ENCODE measurements around the gene AURKAIP1.

AURKAIP1 gene

DNA sequence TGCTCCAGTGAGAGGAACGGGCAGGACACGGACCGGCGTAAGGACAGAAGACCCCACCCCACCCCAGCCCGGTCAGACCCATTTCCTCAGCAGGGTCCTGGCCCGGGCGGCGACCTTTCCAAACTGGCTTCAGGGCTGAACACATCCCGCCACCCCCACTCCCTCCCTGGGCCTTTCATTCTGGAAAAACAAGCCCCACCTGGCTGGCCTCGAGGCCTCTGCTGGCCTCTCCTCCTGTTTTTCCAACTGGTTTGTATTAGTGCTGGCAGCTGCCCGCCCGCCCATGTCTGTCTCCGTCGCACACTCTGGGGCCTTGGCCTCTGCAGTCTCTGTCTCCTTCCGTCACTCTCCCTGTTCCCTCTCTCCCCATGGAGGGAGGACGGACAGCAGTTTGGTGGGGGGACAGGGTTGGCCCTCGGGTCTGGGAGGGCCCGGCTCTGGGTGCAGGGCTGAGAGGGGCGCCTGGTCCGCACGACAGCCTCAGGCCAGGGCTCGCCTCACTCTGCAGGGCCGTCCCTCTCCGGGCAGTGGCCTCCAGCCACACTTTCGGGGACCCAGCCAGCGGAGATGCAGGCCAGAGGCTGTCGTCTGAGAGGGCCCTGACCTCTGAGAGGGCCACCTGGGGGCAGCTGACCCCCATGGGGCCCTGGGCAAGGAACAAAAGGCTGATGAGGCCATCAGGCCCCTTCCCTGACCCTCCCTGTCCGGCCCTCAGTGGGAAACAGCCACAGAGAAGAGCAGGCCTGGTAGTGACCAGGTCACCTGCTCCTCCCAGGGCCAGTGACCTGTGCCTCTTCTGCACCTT is 15.1 kb downstream of the AURKAIP1 start:
- no peak for ATAC-seq

- ATAC-seq: no peak
Observed at GRCh38 chr1:1359308-1359663, 15.7 kb downstream of the AURKAIP1 start.

DNA sequence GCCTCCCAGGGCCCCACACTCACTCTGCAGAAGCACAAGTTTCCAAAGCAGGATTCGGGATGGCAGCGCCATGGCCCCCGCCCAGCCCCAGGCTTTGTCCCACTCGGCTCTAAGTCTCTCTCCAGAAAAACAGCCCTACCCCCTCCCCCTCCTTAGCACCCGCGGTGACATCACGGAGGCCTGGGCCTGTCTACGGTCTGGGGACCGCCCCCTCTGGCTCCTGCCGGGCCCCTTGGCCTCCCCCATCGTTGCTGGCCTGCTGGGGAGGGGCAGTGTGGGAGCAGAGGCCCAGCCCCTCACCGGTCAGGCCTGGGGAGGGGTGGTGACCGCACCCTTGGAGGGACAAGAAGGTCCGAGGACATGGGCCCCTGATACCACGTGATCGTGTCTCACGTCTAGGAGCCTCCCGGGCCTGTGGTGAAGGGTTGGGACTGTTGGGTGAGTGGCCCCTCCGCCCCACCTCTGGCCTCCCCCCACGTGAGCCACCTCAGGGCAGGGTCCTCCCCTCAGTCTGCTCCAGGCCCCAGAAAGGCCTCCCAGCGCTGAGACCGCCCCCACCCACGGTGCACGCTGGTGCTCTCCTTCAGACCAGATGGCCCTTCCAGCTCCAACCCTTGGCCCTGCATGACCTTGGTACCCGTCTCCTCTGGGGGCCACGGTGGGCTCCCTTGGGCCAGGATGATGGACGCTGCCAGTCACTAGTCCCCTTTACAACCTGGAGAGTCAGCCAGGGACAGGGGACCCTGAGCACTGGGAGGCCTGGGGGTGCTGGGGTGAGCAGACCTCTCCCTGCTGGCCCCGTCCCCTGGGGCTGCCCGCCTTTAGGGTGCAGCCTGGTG is 16.4 kb downstream of the AURKAIP1 start, which contains the start of gene MXRA8:
Gene MXRA8, minus strand, starts transcription at position 123 of the 839 bp plus-strand sequence. Its CDS starts 51 bp downstream, at position 72.
- no peak for ATAC-seq

DNA sequence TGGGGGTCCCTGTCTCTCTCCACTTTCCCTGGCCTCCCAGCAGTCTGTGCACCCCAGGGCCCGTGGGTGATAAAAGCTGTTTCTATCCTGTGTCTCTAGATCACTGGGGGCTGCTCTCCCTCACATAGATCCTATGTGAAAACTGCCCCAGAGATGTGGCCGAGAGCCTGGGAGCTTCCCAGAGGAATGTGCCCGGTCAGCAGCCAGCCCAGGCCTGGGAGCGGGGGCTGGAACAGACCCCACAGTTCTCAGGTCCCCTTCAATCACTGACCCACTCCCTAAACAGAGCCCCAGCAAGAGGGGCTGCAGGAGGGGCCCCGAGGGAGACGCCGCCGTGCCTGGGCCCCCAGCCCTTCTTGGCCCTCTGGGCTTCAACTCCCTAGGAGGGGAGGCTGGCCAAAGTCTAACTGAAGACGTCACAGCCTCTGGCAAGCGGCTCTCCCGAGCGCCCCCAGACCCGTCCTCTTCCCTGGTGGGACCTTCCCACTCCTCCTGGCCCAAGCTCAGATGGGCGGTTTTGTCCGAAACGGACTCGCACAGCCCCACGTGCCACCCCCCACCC is 17.1 kb downstream of the AURKAIP1 start:
- ATAC-seq: no peak

DNA sequence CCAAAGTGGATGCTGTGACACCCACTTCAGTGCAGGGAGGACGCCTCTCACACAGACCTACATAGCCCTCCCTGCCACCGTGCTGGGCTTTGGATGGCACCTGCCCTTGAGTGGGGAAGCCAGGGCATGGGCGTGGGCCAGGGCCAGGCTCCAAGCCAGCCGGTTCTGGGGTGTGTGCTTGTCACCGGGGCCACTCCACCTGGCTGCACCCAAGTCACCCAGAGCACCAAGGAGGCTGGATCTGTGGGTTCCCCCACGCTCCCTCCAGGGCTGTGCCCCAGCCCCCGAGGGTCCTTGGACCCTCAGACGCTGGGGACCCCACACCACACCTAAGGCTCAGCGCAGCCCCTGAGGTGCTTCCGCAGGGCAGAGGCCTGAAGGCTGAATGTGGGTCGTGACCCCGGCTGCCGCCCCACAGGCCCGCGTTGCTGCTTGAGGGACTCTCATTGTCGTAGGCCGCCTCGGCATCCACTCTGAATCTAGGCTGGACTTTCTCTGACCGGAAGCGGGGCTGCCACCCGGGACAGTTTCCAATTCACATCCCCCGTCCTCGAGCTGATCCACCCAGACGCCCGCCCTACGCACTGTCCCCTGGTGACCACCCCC is 18.1 kb downstream of the AURKAIP1 start:
- no peak for ATAC-seq

DNA sequence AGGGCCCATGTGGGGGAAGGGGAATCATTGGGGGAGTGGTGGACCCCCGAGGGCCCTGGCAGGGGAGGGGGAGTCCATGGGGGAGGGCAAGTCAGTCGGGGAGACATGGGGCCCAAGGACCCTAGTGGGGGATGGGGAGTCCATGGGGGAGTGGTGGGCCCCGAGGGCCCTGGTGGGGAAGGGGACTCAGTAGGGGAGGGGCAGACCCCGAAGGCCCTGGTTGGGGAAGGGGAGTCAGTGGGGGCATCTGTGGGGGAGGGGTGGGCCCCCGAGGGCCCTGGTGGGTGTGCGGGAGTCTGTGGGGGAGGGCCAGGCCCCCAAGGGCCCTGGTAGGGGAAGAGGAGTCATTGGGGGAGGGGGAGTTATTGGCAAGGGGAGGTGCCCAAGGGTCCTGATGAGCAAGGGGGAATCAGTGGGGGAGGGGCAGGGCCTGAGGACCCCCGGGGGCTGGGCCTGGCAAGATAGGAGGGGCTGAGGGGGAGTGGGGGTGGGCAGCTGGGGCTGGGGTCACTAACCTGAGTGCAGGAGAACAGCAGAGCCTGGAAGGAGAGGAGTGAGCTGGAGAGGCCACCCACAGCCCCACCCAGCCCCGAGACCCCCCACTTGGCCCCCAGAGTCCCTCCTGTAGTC is 18.7 kb downstream of the AURKAIP1 start:
- no peak for ATAC-seq

DNA sequence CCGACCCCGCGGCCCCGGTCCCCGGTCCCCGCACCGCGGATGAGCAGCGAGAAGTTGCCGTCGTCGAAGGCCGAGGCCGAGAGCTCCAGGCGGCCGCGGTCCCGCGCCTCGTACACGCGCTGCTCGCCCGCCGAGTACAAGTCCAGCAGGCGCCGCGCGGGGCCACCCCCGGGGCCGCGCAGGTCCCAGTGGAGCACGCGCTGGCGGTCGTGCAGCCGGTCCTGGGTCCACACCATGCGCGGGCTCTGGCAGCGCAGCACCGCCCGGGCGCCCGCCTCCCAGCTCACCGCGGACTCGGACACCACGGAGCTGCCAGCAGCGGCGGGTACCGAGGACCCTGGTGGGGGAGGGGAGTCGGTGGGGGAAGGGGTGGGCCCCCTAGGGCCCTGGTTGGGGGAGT is 19.6 kb downstream of the AURKAIP1 start:
- peak in 1 of 2 donors; percentile 28 for ATAC-seq

- no peak for ATAC-seq
Observed at GRCh38 chr1:1354271-1355247, 20.4 kb downstream of the AURKAIP1 start.

- ATAC-seq: no peak
Observed at GRCh38 chr1:1353389-1354151, 21.4 kb downstream of the AURKAIP1 start.

DNA sequence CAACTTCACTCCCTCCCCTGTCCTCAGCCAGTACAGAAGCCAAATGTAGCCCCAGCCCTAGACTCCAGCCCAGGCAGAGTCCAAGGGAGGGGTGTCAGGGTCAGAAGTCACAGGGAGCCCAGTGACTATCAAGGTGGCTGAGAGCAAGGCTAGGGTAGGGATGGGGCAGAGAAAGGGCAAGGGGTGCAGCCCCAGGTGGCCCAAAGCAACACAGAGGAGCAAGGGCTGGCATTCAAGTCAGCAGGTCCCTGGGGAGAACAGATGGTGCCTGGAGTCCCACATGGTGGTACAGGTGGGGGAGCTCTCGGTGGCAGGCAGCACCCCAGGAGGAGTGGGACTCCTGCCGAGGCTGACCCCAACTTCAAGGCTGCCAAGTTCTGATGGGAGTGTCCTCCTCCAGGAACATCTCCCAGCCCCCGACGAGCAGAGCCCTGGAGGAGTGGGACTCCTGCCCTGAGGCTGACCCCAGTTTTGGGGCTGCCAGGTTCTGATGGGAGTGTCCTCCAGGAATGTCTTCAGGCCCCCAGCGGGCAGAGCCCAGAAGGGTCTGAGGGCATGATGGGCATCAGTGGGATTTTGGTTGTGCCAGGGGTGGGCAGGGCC is 22.1 kb downstream of the AURKAIP1 start:
- ATAC-seq: no peak

- no peak for ATAC-seq
Observed at GRCh38 chr1:1351511-1352427, 23.2 kb downstream of the AURKAIP1 start.

- ATAC-seq: peak; percentile 76 to 77
Observed at GRCh38 chr1:1349256-1350012, 25.6 kb downstream of the AURKAIP1 start, which contains the start of gene DVL1. Gene DVL1, minus strand, starts transcription at chr1:1349418. Its CDS starts 353 bp downstream, at chr1:1349065.

DNA sequence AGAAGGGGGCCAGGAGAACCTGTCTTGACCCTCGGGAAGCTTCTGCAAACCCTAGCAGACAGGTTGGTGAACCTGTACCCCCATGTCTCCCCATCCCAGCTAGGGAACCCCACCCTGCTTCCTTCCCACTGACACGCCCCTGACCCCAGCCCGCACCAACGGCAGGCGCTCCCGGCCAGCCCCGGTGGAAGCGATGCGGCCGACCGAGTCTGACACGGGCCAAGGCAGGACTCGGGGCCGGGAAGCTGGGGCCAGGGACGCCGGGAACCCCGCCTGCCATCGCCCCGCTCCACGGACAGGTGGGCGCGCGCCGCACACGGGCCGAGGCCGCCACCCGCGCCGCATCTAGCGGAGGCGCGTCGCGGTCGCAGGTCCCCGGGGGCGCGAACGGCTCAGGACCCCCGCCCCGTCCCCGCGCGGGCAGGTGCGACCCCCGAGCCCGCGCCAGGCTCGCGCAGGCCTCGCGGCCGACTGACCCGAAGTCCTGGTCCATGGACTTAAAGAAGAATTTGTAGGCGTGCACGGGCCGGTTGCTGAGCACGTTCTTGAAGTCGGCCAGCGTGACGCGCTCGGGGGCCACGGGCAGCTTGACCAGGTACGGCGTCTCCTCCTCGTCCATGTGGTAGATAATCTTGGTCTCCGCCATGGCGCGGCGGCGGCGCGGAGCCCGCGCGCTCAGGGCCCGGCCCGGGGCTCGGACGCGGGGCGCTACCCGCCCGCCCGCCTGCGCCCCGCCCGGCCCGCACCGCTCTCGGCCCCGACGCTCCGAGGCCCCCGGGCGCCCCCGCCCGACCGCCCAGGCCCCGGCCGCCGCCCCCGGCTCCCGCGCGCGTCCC is 26.4 kb downstream of the AURKAIP1 start:
- ATAC-seq: peak; percentile 27 to 36

- ATAC-seq: no peak
Observed at GRCh38 chr1:1347663-1348419, 27.2 kb downstream of the AURKAIP1 start.

DNA sequence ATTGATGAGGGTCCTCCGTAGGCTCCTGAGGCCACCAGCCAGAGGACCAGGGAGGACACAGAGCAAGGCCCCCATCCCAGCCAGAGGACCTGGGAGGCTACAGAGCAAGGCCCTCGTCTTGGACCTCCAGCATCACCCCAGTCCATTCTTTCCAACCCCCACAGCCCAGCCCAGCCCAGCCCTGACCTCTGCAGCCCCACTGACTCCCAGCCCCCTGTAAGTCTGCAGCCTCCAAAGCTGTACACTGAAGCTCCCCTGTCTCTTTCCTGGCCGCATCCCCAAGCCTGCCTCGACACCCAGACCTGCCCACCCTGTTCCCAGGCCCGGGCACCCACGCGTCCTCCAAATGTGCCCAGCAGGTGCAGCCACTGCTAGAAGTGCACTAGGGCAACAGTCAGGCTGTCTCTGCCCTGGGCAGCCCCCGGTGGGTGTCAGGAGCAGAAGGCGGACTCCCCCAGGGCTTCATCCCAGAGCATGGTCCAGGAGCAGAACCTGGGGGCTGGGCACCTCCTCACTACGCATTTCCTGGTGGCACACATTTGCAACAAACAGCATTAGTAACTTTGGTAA is 27.9 kb downstream of the AURKAIP1 start:
- ATAC-seq: no peak

GRCh38 chr1:1346501-1346890 is 28.5 kb downstream of the AURKAIP1 start:
- ATAC-seq: no peak
